ENCODE results near the gene CTAG2.

- no peak for TF ChIP-seq CTCF (IDR thresholded peaks at IDR 0.05; ENCODE audit: poor library complexity, severe bottlenecking)
- no peak for TF ChIP-seq EZH2 (IDR thresholded peaks at IDR 0.05; ENCODE audit: borderline replicate concordance, insufficient read depth, low read length, poor library complexity, severe bottlenecking)
- TF ChIP-seq REST (IDR thresholded peaks at IDR 0.05; ENCODE audit: borderline replicate concordance) = no peak
- no peak for TF ChIP-seq EP300 (conservative IDR thresholded peaks at IDR 0.05; ENCODE audit: poor library complexity, severe bottlenecking)
- TF ChIP-seq POLR2AphosphoS5 (IDR thresholded peaks at IDR 0.05) = no peak
- no peak for TF ChIP-seq RAD21 (conservative IDR thresholded peaks at IDR 0.05)
- TF ChIP-seq TAF1 (IDR thresholded peaks at IDR 0.05; ENCODE audit: low read depth) = no peak
- no peak for TF ChIP-seq MXI1 (conservative IDR thresholded peaks at IDR 0.05; ENCODE audit: poor library complexity, severe bottlenecking)
These were observed 354 bp downstream of the CTAG2 start for GRCh38 chrX:154653048-154653401.
